Activated CD8-positive, alpha-beta memory T cell treated with anti-CD3 and anti-CD28 coated beads for 48 hours (primary cell): ENCODE results near the gene ACAN.
"Not testable (repeated sequence)": the region's sequence is repeated elsewhere in the genome, so short reads cannot be mapped to it uniquely, and the experiment has no call there.

Source experiments
- DNase-seq, 3 experiments: peaks; one replicate each; pipeline ENCODE4 v3.0.0-alpha.2; 2020; ENCODE audit warnings: low read depth in 2 of 3, low spot score in 2 of 3

The ACAN gene

DNA sequence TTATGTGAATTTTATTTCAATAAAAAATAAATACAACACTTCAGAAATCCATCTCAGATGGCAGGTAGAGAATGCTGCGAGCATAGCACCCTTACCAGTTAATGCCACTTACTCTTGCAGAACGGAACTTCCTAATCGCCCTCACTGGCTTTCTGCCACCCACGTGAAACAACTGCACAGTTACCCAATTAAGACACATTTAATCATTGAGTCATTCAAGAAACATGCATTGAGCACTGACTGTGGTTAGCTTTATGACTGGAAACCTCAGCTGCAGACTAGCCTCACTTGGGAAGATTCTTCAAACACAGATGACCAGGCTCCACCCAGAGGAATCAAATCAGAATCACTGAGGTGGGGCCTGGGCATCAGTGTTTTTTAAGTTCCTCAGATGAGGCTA lies 115.5 kb downstream of the ACAN start:
- peak in 1 of 3 experiments; percentile 16 for DNase-seq

DNA sequence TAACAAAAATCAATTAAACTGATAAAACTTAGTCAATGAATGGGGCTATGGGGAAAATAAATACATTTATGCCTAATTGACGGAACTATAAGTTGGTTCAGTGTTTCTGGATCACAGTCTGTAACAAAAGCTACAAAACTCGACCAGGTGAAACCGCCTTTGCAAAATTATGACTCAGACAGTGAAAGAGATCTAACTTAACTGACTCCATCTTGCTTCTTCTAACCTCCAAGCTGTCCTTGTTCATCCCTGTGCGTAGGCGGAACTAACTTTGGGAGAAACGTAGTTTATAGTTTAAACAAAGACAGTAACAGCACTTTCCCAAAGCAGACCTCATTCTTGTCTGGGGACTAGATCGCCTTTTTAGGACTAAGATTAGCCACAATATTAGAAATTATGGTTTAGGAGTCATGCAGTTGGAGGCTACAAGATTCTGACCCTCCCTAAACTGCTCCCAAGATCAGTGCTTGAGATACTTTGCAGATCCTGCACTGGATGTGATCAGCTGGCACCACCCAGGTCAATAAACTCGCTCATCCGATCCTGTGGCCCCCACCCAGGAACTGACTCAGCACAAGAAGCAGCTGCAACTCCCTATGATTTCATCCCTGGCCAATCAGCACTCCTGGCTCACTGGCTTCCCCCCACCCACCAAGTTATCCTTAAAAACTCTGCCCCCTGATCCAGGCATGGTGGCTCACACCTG lies 117.1 kb downstream of the ACAN start:
- no peak for DNase-seq

DNA sequence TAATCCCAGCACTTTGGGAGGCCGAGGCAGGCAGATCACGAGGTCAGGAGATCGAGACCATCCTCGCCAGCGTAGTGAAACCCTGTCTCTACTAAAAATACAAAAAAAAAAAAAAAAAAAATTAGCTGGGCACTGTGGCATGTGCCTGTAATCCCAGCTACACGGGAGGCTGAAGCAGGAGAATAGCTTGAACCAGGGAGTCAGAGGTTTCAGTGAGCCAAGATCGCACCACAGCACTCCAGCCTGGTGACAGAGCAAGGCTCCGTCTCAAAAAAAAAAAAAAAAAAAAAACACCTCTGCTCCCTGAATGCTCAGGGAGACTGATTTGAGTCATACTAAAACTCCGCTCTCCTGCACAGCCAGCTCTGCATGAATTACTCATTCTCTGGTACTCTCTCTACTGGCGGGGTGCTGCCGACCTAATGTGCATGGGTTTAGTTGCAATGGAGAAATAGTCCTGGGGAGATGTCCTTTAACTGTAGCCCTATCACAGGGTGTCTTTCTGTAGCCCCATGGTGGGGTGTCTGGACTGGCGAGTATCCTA lies 117.7 kb downstream of the ACAN start:
- DNase-seq: not testable (repeated sequence)
